Body of pancreas (tissue), 4 donors: ENCODE results near the gene LSM14A. TPM values are rescaled to one million over a fixed set of nuclear protein-coding genes. Genes with fewer than 3 reads are reported as not detected.

ENCODE experiments used
- ATAC-seq: fragments of 150-250 bp; one replicate; pipeline ENCODE4 v1.9.1; 2016
- DNase-seq, 4 donors: peaks; one replicate each; pipeline ENCODE4 v3.0.0-alpha.2; 2019
- H3K27ac ChIP-seq, 4 donors: fragments of 200-600 bp; sonication (generic); 1 replicate in 3 of 4; 2 replicates in 1 of 4; pipeline versions ENCODE4 v1.5.1 to v1.6.1; 2016 to 2019; ENCODE audit warnings: mild to moderate bottlenecking in 1 of 4, mixed read lengths in 1 of 4, moderate library complexity in 1 of 4
- H3K27me3 ChIP-seq, 2 donors: fragments of 200-600 bp; sonication (generic); one replicate each; pipeline ENCODE4 v1.6.0; 2016; ENCODE audit warnings: mild to moderate bottlenecking in 1 of 2
- H3K36me3 ChIP-seq, 2 donors: fragments of 200-600 bp; sonication (generic); replicated peaks in 1 of 2; 2 replicates each; pipeline ENCODE4 v1.5.1; 2016; ENCODE audit warnings: low read depth in 2 of 2; ENCODE audit not compliant: insufficient read depth in 1 of 2
- H3K4me1 ChIP-seq: fragments of 200-600 bp; sonication (generic); one replicate; pipeline ENCODE4 v1.6.0; 2016
- H3K4me3 ChIP-seq, 2 donors: fragments of 200-600 bp; sonication (generic); 1 replicate in 1 of 2; 2 replicates in 1 of 2; pipeline ENCODE4 v1.5.1; 2016 to 2019
- H3K9me3 ChIP-seq, 3 donors: fragments of 200-600 bp; sonication (generic); 1 replicate in 2 of 3; 2 replicates in 1 of 3; pipeline ENCODE4 v1.5.1; 2016
- CTCF ChIP-seq, 7 experiments: fragments of 450-650 bp in 4 of 7; fragments of 200-600 bp in 3 of 7; sonication (generic) in 3 of 7; IDR thresholded peaks; one replicate each; pipeline ENCODE4 v1.5.1; 2016 to 2019; ENCODE audit warnings: antibody characterized with exemption in 7 of 7
- POLR2A ChIP-seq, 3 donors: fragments of 450-650 bp; IDR thresholded peaks; one replicate each; pipeline ENCODE4 v1.6.1; 2016; ENCODE audit warnings: antibody characterized with exemption in 3 of 3, mild to moderate bottlenecking in 2 of 3
- WGBS, 2 donors: methylation state at CpG; one replicate each; pipeline ENCODE4 v1.1.5; 2017; 5-methylcytosine and 5-hydroxymethylcytosine counted together
- intact Hi-C: fragments of 100-400 bp; cut with DNase I; formaldehyde crosslinking; loops from one replicate; pipeline ENCODE4 v1.15.1; 2023
- total RNA-seq, 2 donors: library from RNA; depleted of rRNA; stranded (reverse); fragments of >200 nt; gene quantifications; one replicate each; pipeline ENCODE4 v1.1.0, GENCODE V29; 2016

The LSM14A gene
- total RNA-seq, 2 donors from 2014 or later: 63.6 to 95.9 TPM

GRCh38 chr19:34179066-34179465 is 6.8 kb downstream of the LSM14A start:
- no peak for ATAC-seq
- 41 to 47% methylated on average over 2 of the region's 2 CpGs for WGBS, 2 donors
- H3K4me1 ChIP-seq: peaks cover 95% of the 10 kb centered on the region
- no peaks in the 10 kb centered on the region for H3K27me3 ChIP-seq
- TF ChIP-seq POLR2A (IDR thresholded peaks at IDR 0.05) (no peak), CTCF (IDR thresholded peaks at IDR 0.05) (no peak)
- no peak for DNase-seq
- intact Hi-C loops: no loop called here
- H3K4me3 ChIP-seq: no peak overlapping the region
- no peaks in the 10 kb centered on the region for H3K9me3 ChIP-seq
- no peaks in the 10 kb centered on the region for H3K36me3 ChIP-seq
- peak overlapping the region in 1 of 4 donors; percentile 20 for H3K27ac ChIP-seq

- DNase-seq: no peak
- Histone ChIP-seq H3K9me3 (no peaks in the 10 kb centered on the region), H3K4me3 (no peak overlapping the region), H3K27ac (peak overlapping the region in 1 of 4 donors; percentile 38), H3K4me1 (peaks cover 95% of the 10 kb centered on the region), H3K27me3 (no peaks in the 10 kb centered on the region), H3K36me3 (no peaks in the 10 kb centered on the region)
- 89 to 100% methylated on average over 2 of the region's 2 CpGs for WGBS, 2 donors
- TF ChIP-seq CTCF (IDR thresholded peaks at IDR 0.05) (no peak), POLR2A (IDR thresholded peaks at IDR 0.05) (no peak)
- intact Hi-C loops: no loop called here
- no peak for ATAC-seq
Observed at GRCh38 chr19:34180273-34180672, 8.0 kb downstream of the LSM14A start.

GRCh38 chr19:34180709-34181108 is 8.4 kb downstream of the LSM14A start:
- Histone ChIP-seq H3K27me3 (no peaks in the 10 kb centered on the region), H3K27ac (peak overlapping the region in 1 of 4 donors; percentile 38), H3K9me3 (no peaks in the 10 kb centered on the region), H3K4me1 (peaks cover 95% of the 10 kb centered on the region), H3K4me3 (no peak overlapping the region), H3K36me3 (no peaks in the 10 kb centered on the region)
- 77 to 78% methylated on average over 5 of the region's 5 CpGs for WGBS, 2 donors
- intact Hi-C loops: no loop called here
- DNase-seq (no peak), ATAC-seq (no peak)
- no peak for TF ChIP-seq POLR2A (IDR thresholded peaks at IDR 0.05)
- no peak for TF ChIP-seq CTCF (IDR thresholded peaks at IDR 0.05)

- WGBS, 2 donors: 44% methylated on average over 5 of the region's 5 CpGs
- TF ChIP-seq POLR2A (IDR thresholded peaks at IDR 0.05) (no peak), CTCF (IDR thresholded peaks at IDR 0.05) (no peak)
- Histone ChIP-seq H3K27me3 (no peaks in the 10 kb centered on the region), H3K27ac (peak overlapping the region in 3 of 4 donors; percentile 8 to 43 (median 38)), H3K36me3 (no peaks in the 10 kb centered on the region), H3K4me1 (peaks cover 93% of the 10 kb centered on the region), H3K9me3 (no peaks in the 10 kb centered on the region), H3K4me3 (no peak overlapping the region)
- intact Hi-C loops: no loop called here
- DNase-seq (no peak), ATAC-seq (peak; percentile 18)
Observed at GRCh38 chr19:34181111-34181864, 9.0 kb downstream of the LSM14A start.

GRCh38 chr19:34182125-34182524 is 9.8 kb downstream of the LSM14A start:
- Histone ChIP-seq H3K4me1 (peaks cover 87% of the 10 kb centered on the region), H3K27ac (peak overlapping the region in 2 of 4 donors; percentile 8 to 38), H3K27me3 (no peaks in the 10 kb centered on the region), H3K9me3 (no peaks in the 10 kb centered on the region), H3K4me3 (no peak overlapping the region), H3K36me3 (no peaks in the 10 kb centered on the region)
- TF ChIP-seq POLR2A (IDR thresholded peaks at IDR 0.05) (no peak), CTCF (IDR thresholded peaks at IDR 0.05) (no peak)
- ATAC-seq: no peak
- intact Hi-C loops: no loop called here
- DNase-seq: no peak
